H1 (cell line): Measurements from ENCODE around the gene ZNF609. TPM values are rescaled to one million over a fixed set of nuclear protein-coding genes. Genes with fewer than 3 reads are reported as not detected.

Experiments used
- CTCF ChIA-PET: fragments of 300-600 bp; sonication (Branson Sonifier 250); formaldehyde crosslinking; loops from one replicate; lab custom pipeline; 2021; ENCODE audit not compliant: partially characterized antibody; lab: Charles Lee
- POLR2A ChIA-PET: fragments of 300-600 bp; sonication (Branson Sonifier 250); formaldehyde crosslinking; loops from one replicate; lab custom pipeline; 2021; ENCODE audit warnings: inconsistent platforms; ENCODE audit not compliant: partially characterized antibody; lab: Charles Lee
- DNase-seq, 2 experiments: peaks; one replicate each; pipeline versions ENCODE4 v3.0.0 to v3.0.0-alpha.2; 2010 to 2022; ENCODE audit warnings: low spot score in 2 of 2, low read depth in 1 of 2, mixed read lengths in 1 of 2
- FAIRE-seq: peaks from 2 replicates; lab custom pipeline; 2011; peaks lifted over from hg19 to GRCh38; lab: Jason Lieb, UNC
- H2AFZ ChIP-seq: 2 replicates; pipeline ENCODE4 v1.8.1; 2012; ENCODE audit warnings: low read length, inconsistent platforms
- H2AK5ac ChIP-seq: 2 replicates; pipeline ENCODE4 v1.6.1; 2013; ENCODE audit warnings: low read depth, low read length
- H2BK120ac ChIP-seq: replicated peaks from 2 replicates; pipeline ENCODE3; 2013; ENCODE audit warnings: low read depth, low read length, inconsistent platforms
- H2BK12ac ChIP-seq: 2 replicates; pipeline ENCODE4 v1.6.1; 2013; ENCODE audit warnings: low read depth, low read length
- H2BK15ac ChIP-seq: 2 replicates; pipeline ENCODE4 v1.6.1; 2013; ENCODE audit warnings: low read length
- H2BK20ac ChIP-seq: 2 replicates; pipeline ENCODE4 v1.6.1; 2013; ENCODE audit warnings: low read length
- H2BK5ac ChIP-seq: 2 replicates; pipeline ENCODE4 v1.6.1; 2013; ENCODE audit warnings: low read depth, low read length
- H3K14ac ChIP-seq: 2 replicates; pipeline ENCODE4 v1.6.1; 2013; ENCODE audit warnings: inconsistent platforms; ENCODE audit not compliant: insufficient read length
- H3K18ac ChIP-seq: 2 replicates; pipeline ENCODE4 v1.6.1; 2013; ENCODE audit warnings: low read length; ENCODE audit errors: extremely low read depth
- H3K23ac ChIP-seq: 2 replicates; pipeline ENCODE4 v1.6.1; 2013; ENCODE audit warnings: inconsistent platforms; ENCODE audit not compliant: insufficient read length
- H3K23me2 ChIP-seq: 2 replicates; pipeline ENCODE4 v1.6.1; 2013; ENCODE audit warnings: low read depth, low read length
- H3K27ac ChIP-seq: 2 replicates; pipeline ENCODE4 v1.6.1; 2011; ENCODE audit warnings: low read depth, low read length, inconsistent platforms
- H3K27me3 ChIP-seq, 4 experiments: replicated peaks in 1 of 4; 1 replicate in 1 of 4; 2 replicates in 3 of 4; pipeline versions ENCODE4 v1.6.1 to v1.8.1; 2011 to 2013; ENCODE audit warnings: low read length in 3 of 4, mild to moderate bottlenecking in 3 of 4, inconsistent platforms in 2 of 4, mixed read lengths in 2 of 4, moderate library complexity in 1 of 4; ENCODE audit not compliant: control insufficient read depth in 3 of 4, insufficient read depth in 3 of 4; ENCODE audit errors: extremely low read depth in 1 of 4
- H3K36me3 ChIP-seq, 4 experiments: 2 replicates each; pipeline versions ENCODE4 v1.6.1 to v1.8.1; 2011 to 2013; ENCODE audit warnings: mild to moderate bottlenecking in 4 of 4, low read length in 3 of 4, moderate library complexity in 2 of 4, control low read depth in 1 of 4, inconsistent platforms in 1 of 4; ENCODE audit not compliant: insufficient read depth in 4 of 4, control insufficient read depth in 2 of 4
- H3K4ac ChIP-seq: replicated peaks from 2 replicates; pipeline ENCODE3; 2013; ENCODE audit warnings: low read length, low read depth, mixed read lengths, inconsistent platforms; ENCODE audit not compliant: insufficient read length
- H3K4me1 ChIP-seq, 4 experiments: replicated peaks in 1 of 4; 1 replicate in 1 of 4; 2 replicates in 3 of 4; pipeline versions ENCODE4 v1.6.1 to v1.8.1; 2011 to 2013; ENCODE audit warnings: low read length in 3 of 4, inconsistent platforms in 2 of 4, mixed read lengths in 1 of 4; ENCODE audit not compliant: insufficient read depth in 4 of 4, control insufficient read depth in 3 of 4
- H3K4me2 ChIP-seq, 2 experiments: 2 replicates each; pipeline versions ENCODE4 v1.6.1 to v1.8.1; 2011 to 2013; ENCODE audit warnings: low read depth in 2 of 2, low read length in 2 of 2, control low read depth in 1 of 2, inconsistent platforms in 1 of 2, mild to moderate bottlenecking in 1 of 2; ENCODE audit not compliant: insufficient read depth in 1 of 2
- H3K4me3 ChIP-seq, 4 experiments: fragments of 200-600, 300-600 bp in 1 of 4; sonication (generic), shearing (Covaris generic), sonication (Bioruptor Twin) in 1 of 4; 2 replicates each; pipeline versions ENCODE4 v1.5.1 to v1.8.1; 2011 to 2016; ENCODE audit warnings: low read length in 4 of 4, low read depth in 3 of 4, control low read depth in 2 of 4, inconsistent platforms in 2 of 4, mild to moderate bottlenecking in 2 of 4, mixed read lengths in 1 of 4, moderate library complexity in 1 of 4; ENCODE audit not compliant: insufficient read depth in 2 of 4; ENCODE audit errors: extremely low read depth in 1 of 4
- H3K56ac ChIP-seq: replicated peaks from 2 replicates; pipeline ENCODE3; 2013; ENCODE audit warnings: low read depth, mild to moderate bottlenecking, mixed read lengths, low read length, inconsistent platforms; ENCODE audit not compliant: insufficient read length
- H3K79me1 ChIP-seq: 2 replicates; pipeline ENCODE4 v1.6.1; 2013; ENCODE audit warnings: low read depth, low read length, control low read depth
- H3K79me2 ChIP-seq, 2 experiments: 2 replicates each; pipeline versions ENCODE4 v1.6.1 to v1.8.1; 2012 to 2013; ENCODE audit warnings: low read length in 2 of 2, mild to moderate bottlenecking in 2 of 2, inconsistent platforms in 1 of 2; ENCODE audit not compliant: insufficient read depth in 2 of 2, control insufficient read depth in 1 of 2
- H3K9ac ChIP-seq, 4 experiments: replicated peaks in 1 of 4; 1 replicate in 1 of 4; 2 replicates in 3 of 4; pipeline versions ENCODE4 v1.6.1 to v1.8.1; 2011 to 2013; ENCODE audit warnings: low read depth in 3 of 4, low read length in 3 of 4, control low read depth in 2 of 4, mild to moderate bottlenecking in 2 of 4, moderate library complexity in 2 of 4, inconsistent platforms in 1 of 4; ENCODE audit errors: extremely low read depth in 1 of 4
- H3K9me3 ChIP-seq, 2 experiments: 2 replicates each; pipeline versions ENCODE4 v1.6.1 to v1.8.1; 2012 to 2013; ENCODE audit warnings: mild to moderate bottlenecking in 2 of 2, moderate library complexity in 2 of 2, control low read depth in 1 of 2, inconsistent platforms in 1 of 2, low read depth in 1 of 2, low read length in 1 of 2, mixed read lengths in 1 of 2; ENCODE audit not compliant: insufficient read depth in 2 of 2
- H4K20me1 ChIP-seq, 2 experiments: replicated peaks in 1 of 2; 2 replicates each; pipeline versions ENCODE3 to v1.8.1; 2011 to 2013; ENCODE audit warnings: inconsistent platforms in 2 of 2, low read length in 2 of 2, mild to moderate bottlenecking in 1 of 2; ENCODE audit not compliant: insufficient read depth in 2 of 2, control insufficient read depth in 1 of 2
- H4K5ac ChIP-seq: 2 replicates; pipeline ENCODE4 v1.6.1; 2013; ENCODE audit warnings: low read length, low read depth, mixed read lengths, inconsistent platforms; ENCODE audit not compliant: insufficient read length
- H4K8ac ChIP-seq: 2 replicates; pipeline ENCODE4 v1.8.0; 2013; ENCODE audit warnings: mild to moderate bottlenecking, moderate library complexity, low read length, inconsistent platforms; ENCODE audit not compliant: insufficient read depth; ENCODE audit errors: extremely low read depth
- H4K91ac ChIP-seq: replicated peaks from 2 replicates; pipeline ENCODE3; 2013; ENCODE audit warnings: low read length, mixed read lengths, inconsistent platforms; ENCODE audit not compliant: insufficient read length
- SIRT6 ChIP-seq: IDR thresholded peaks from one replicate; pipeline ENCODE4 v1.7.1; 2012; ENCODE audit warnings: low read length, inconsistent platforms
- WGBS, 2 experiments: shearing (Covaris generic) in 1 of 2; methylation state at CpG; one replicate each; pipeline versions ENCODE4 v1.1.6 to v1.1.7; 2013 to 2015; ENCODE audit warnings: low lambda C conversion rate in 2 of 2, mixed read lengths in 2 of 2, inconsistent platforms in 1 of 2, low coverage in 1 of 2, missing lambda C conversion rate in 1 of 2; ENCODE audit not compliant: insufficient replicate concordance in 2 of 2, insufficient coverage in 1 of 2, insufficient read length in 1 of 2; ENCODE audit errors: extremely low coverage in 1 of 2, missing lambda C conversion rate in 1 of 2; 5-methylcytosine and 5-hydroxymethylcytosine counted together
- polyA plus RNA-seq, 7 experiments: library from polyadenylated mRNA; depleted of rRNA in 3 of 7; stranded (reverse) in 5 of 7; unstranded in 2 of 7; fragments of >200 nt in 5 of 7; fragments of 200-250 nt in 2 of 7; gene quantifications; 1 replicate in 5 of 7; 2 replicates in 1 of 7; 4 replicates in 1 of 7; pipeline versions ENCODE4 v1.2.1 to v1.2.3, GENCODE V29; 2011 to 2013; ENCODE audit warnings: missing spikeins in 2 of 7, mixed read lengths in 2 of 7
- total RNA-seq: library from RNA; stranded (reverse); fragmentation: NEBNext Ultra II Directional; extraction: Animal tissue kit (Norgen Biotek cat#: 25700); gene quantifications from 2 replicates; pipeline ENCODE4 v1.2.1, GENCODE V29; 2021

The ZNF609 gene
- total and polyA plus RNA-seq, 2 of the 8 experiments (the other 6 are each of a cell fraction or from before 2014, with no cell fraction given), result 15.5 to 47.8 TPM

DNA sequence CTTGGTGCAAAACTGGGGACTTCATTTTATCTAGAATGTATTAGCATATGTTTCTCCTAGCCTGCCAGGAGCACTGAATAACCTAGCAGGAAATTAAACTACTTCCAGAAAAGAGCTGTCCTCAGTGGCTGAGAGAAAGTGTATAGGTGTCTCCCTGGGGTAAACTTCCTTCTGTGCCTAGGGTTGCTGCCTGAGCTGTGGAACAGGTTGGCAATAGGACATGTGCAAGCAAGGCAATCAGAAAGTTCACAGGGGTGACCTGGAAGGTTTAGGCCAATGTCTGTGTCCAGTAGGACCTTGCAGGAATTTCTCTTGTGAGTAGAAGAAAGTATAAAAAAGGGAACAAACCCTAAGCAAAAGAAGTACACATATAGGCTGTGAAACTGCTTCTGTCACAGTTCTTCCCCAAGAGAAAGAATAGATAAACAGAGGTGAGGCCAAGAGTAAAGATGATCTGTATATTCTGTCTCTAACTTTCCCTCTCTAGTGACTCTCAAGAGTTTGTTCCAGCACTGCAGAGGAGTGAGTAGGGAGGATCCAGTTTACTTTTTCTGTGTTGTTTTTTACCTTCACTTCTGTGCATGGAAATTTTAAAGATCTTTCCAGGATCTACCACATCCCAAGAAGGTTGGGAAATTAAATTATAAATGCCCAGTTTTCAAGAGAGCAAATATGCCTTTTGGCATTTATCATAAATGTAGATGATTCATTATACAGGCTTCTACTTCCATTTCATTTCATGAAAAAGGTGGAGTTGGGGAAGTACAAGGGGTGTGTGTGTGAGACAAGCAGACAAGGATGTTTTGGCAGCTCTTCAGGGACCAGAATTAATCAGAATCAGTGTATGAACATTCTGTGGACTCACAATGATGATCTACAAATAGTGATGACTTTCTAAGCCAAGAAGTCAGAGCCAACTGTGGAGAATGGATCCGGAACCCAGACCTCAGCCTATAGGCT lies 159.8 kb downstream of the ZNF609 start:
- H3K9me3 ChIP-seq, result no peaks in the 10 kb centered on the region
- peaks cover 0 to 12% (median 3%) of the 10 kb centered on the region in 4 experiments; a peak in 3 of 8 replicates for H3K36me3 ChIP-seq
- no peak overlapping the region for H3K27ac ChIP-seq
- no peak overlapping the region for H3K4me3 ChIP-seq
- H4K20me1 ChIP-seq, result peaks cover 7 to 12% of the 10 kb centered on the region in 2 experiments
- H4K91ac ChIP-seq, result no peak overlapping the region
- H2BK15ac ChIP-seq, result no peak overlapping the region
- POLR2A ChIA-PET, result interaction anchor here (1.4 to 1.5 kb wide), 2 partner anchors 13 to 16 kb away, joined by 3 to 5 read pairs; no protein-coding TSS in a partner anchor
- no peak overlapping the region for H2AK5ac ChIP-seq
- no peak overlapping the region for H2BK120ac ChIP-seq
- H4K5ac ChIP-seq, result no peak overlapping the region
- peaks cover 0 to 59% of the 10 kb centered on the region in 2 experiments; a peak in 2 of 4 replicates for H3K79me2 ChIP-seq
- no peak overlapping the region for H2BK5ac ChIP-seq
- no peak overlapping the region for H3K18ac ChIP-seq
- H3K14ac ChIP-seq, result no peak overlapping the region
- no peak for FAIRE-seq
- no peak overlapping the region for H2BK12ac ChIP-seq
- no peaks in the 10 kb centered on the region for H3K23me2 ChIP-seq
- WGBS, 2 experiments, result 100% methylated on average over 1 of the region's 1 CpG; no CpG with 5 or more reads in 1 of the 2 experiments
- no peak overlapping the region for H3K9ac ChIP-seq
- H3K4me1 ChIP-seq, result peaks cover 0 to 11% (median 6%) of the 10 kb centered on the region in 4 experiments; a peak in 5 of 7 replicates
- H2AFZ ChIP-seq, result no peak overlapping the region
- no peak overlapping the region for H2BK20ac ChIP-seq
- no peak overlapping the region for H3K4me2 ChIP-seq
- no peak overlapping the region for H3K4ac ChIP-seq
- no peaks in the 10 kb centered on the region for H3K27me3 ChIP-seq
- no peak overlapping the region for H3K23ac ChIP-seq
- CTCF ChIA-PET, result interaction anchor here (0.5 to 3.4 kb wide), 2 partner anchors 60 to 68 kb away, joined by 3 to 14 read pairs; no protein-coding TSS in a partner anchor
- H3K56ac ChIP-seq, result no peak overlapping the region
- no peak overlapping the region for H4K8ac ChIP-seq
- peaks cover 2% of the 10 kb centered on the region; the same call in 1 of the 2 replicates for H3K79me1 ChIP-seq
- no peak for DNase-seq
- no peak for TF ChIP-seq SIRT6
